ENCODE measurements around the gene HCN2.

The HCN2 gene

GRCh38 chr19:593505-593904 is 3.8 kb downstream of the HCN2 start:
- TF ChIP-seq, protein P1, sequence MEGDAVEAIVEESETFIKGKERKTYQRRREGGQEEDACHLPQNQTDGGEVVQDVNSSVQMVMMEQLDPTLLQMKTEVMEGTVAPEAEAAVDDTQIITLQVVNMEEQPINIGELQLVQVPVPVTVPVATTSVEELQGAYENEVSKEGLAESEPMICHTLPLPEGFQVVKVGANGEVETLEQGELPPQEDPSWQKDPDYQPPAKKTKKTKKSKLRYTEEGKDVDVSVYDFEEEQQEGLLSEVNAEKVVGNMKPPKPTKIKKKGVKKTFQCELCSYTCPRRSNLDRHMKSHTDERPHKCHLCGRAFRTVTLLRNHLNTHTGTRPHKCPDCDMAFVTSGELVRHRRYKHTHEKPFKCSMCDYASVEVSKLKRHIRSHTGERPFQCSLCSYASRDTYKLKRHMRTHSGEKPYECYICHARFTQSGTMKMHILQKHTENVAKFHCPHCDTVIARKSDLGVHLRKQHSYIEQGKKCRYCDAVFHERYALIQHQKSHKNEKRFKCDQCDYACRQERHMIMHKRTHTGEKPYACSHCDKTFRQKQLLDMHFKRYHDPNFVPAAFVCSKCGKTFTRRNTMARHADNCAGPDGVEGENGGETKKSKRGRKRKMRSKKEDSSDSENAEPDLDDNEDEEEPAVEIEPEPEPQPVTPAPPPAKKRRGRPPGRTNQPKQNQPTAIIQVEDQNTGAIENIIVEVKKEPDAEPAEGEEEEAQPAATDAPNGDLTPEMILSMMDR (IDR thresholded peaks at IDR 0.05; ENCODE audit: low read depth, low read length, missing control alignments): no peak
- no peak overlapping the region for H3K4me3 ChIP-seq (ENCODE audit: low read depth, low read length)
- no peak for DNase-seq (ENCODE audit: low read depth)

GRCh38 chr19:594265-594870 is 4.7 kb downstream of the HCN2 start:
- TF ChIP-seq, protein P1 (IDR thresholded peaks at IDR 0.05; ENCODE audit: low read depth, low read length, missing control alignments): no peak
- DNase-seq (ENCODE audit: low read depth): no peak
- no peak overlapping the region for H3K4me3 ChIP-seq (ENCODE audit: low read depth, low read length)

GRCh38 chr19:595326-596262 is 5.9 kb downstream of the HCN2 start:
- TF ChIP-seq, protein P1 (IDR thresholded peaks at IDR 0.05; ENCODE audit: low read depth, low read length, missing control alignments): no peak
- no peak overlapping the region for H3K4me3 ChIP-seq (ENCODE audit: low read depth, low read length)

GRCh38 chr19:596263-596655 is 6.6 kb downstream of the HCN2 start:
- DNase-seq (ENCODE audit: low read depth): no peak
- no peak overlapping the region for H3K4me3 ChIP-seq (ENCODE audit: low read depth, low read length)

More at GRCh38 chr19:595326-596262, 5.9 kb downstream of the HCN2 start:
- no peak for DNase-seq (ENCODE audit: low read depth)

DNA sequence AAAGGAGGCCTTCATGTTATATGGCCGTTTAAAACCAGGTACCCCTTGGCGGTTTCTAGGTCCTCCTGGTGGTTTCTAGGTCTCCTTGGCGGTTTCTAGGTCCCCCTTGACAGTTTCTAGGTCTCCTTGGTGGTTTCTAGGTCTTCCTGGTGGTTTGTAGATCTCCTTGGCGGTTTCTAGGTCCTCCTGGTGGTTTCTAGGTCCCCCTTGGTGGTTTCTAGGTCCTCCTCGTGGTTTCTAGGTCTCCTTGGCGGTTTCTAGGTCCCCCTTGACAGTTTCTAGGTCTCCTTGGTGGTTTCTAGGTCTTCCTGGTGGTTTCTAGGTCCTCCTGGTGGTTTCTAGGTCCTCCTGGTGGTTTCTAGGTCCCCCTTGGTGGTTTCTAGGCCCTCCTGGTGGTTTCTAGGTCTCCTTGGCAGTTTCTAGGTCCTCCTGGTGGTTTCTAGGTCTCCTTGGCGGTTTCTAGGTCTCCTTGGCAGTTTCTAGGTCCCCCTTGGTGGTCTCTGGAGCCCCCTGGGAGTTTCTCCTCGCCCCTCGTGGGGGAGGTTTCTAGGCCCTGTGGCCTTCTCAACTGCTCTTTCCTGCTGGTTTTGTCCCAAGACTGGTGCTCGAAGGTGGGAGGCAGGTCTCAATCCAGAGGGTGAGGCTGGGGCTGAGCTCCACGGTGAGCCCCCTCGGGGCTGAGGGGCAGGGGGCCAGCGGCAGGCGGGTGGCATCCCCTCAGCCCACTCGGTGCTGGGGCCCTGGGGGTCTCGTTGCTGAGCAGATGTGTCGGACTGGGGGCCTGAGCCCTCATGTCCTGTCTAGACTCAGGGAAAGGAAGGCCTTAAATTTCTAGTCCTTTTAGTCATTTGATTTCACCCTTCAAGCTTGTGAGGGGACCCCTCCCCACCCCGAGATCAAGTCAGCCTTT is 8.0 kb downstream of the HCN2 start:
- no peak overlapping the region for H3K4me3 ChIP-seq (ENCODE audit: low read depth, low read length)
- DNase-seq (ENCODE audit: low read depth): no peak
- TF ChIP-seq, protein P1 (IDR thresholded peaks at IDR 0.05; ENCODE audit: low read depth, low read length, missing control alignments): no peak

More at GRCh38 chr19:596263-596655, 6.6 kb downstream of the HCN2 start:
- TF ChIP-seq, protein P1 (IDR thresholded peaks at IDR 0.05; ENCODE audit: low read depth, low read length, missing control alignments): no peak

DNA sequence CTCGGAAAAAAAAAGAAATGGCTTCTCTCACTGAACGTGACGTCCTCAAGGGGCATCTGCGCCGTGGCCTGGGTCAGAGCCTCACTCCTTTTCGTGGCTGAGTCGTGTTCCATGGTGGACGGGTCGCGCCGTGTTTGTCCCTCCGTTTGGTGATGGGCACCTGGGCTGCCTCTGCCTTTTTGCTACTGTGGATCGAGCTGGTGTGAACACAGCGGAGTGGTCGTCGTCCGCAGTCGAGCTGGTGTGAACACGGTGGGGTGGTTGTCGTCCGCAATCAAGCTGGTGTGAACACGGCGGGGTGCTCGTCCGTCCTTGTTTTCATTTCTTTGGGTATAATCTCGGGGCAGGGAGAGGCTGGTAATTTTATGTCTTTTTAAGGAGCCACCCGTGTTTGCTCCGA is 11.6 kb downstream of the HCN2 start:
- DNase-seq (ENCODE audit: low read depth): no peak
- TF ChIP-seq, protein P1 (IDR thresholded peaks at IDR 0.05; ENCODE audit: low read depth, low read length, missing control alignments): no peak
- no peak overlapping the region for H3K4me3 ChIP-seq (ENCODE audit: low read depth, low read length)

All from GM12864 (cell line).